Measurements from ENCODE around the gene ITPKA. TPM values are rescaled to one million over a fixed set of nuclear protein-coding genes. Genes with fewer than 3 reads are reported as not detected.

Gene ITPKA
- total RNA-seq, 1 donor from 2014 or later, result 6.0 TPM

- intact Hi-C loops (cut with micrococcal nuclease), result no loop called here
- no peak for ATAC-seq
Measured at GRCh38 chr15:41504751-41505492, 11.2 kb downstream of the ITPKA start.

DNA sequence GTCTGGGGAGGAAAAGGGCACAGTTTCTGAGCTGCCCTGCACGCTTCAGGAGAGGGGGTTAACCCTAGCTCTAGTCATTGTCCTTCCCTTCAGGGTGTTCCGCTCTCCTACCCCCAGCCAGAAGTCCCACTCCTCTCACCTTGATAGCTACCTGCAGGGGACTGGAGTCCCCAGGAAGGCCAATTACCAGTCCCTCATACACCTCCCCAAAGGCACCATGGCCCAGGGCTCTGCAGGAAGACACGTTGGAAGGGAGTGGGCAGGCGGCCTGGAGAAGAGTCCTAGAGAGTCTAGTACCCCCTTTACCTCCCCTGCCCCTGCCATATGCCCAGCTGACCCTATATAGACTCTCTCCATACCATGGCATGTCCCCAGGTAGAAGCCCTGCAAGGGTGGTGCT lies 12.1 kb downstream of the ITPKA start:
- DNase-seq (no peak), ATAC-seq (no peak)
- intact Hi-C loops (cut with micrococcal nuclease), result no loop called here

More at GRCh38 chr15:41504751-41505492, 11.2 kb downstream of the ITPKA start:
- DNase-seq, result no peak

DNA sequence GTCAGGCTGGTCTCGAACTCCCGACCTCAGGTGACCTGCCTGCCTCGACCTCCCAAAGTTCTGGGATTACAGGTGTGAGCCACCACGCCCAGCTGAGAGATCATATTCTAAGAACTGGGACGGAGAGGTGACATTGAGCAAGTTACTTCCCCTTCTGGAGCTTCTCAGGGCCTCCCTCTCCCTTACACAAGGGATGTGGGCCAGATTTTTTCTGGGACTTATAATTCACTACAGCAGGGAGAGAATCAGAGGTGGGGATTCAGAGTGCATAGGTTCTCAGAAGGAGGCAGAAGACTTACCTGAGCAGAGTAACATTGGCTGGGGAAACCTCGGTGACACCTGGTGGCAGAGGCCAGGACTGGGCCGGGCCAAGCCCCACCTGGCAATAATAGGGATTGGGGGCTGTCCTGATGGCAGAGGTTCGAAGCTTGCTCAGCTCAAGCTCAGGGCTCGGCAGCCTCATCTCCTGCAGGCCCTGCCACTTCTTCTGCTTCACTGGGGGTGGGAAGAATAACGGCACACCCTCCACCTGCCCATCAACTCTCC lies 13.2 kb downstream of the ITPKA start:
- intact Hi-C loops (cut with micrococcal nuclease), result no loop called here
- ATAC-seq (no peak), DNase-seq (no peak)

DNA sequence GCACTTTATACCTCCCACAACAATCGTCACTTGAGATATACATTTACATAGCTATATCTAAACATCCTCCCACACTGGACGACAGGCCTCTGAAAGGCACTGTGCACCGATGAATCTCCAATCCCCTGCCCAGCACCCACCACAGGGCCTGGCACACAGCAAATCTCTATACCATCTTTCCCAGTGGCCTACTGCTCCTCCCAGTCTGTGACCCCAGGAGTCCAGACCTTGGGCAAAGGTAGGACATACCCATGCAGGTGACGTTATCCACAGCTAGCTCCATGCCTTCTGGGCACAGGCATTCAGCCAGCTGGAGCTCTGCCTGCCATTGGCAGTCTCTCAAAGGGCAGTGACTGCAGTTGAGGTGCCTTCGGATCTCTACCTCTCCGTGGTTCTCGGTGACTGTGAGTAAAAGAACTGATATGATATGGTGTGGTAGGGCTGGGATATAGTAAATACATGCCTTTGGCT lies 14.2 kb downstream of the ITPKA start:
- ATAC-seq (peak; percentile 75), DNase-seq (peak; percentile 68)
- intact Hi-C loops (cut with micrococcal nuclease), result no loop called here

GRCh38 chr15:41510728-41511127 lies 17.1 kb downstream of the ITPKA start:
- intact Hi-C loops (cut with micrococcal nuclease), result no loop called here
- ATAC-seq (no peak), DNase-seq (no peak)

- ATAC-seq (no peak), DNase-seq (no peak)
- intact Hi-C loops (cut with micrococcal nuclease), result no loop called here
Measured at GRCh38 chr15:41511331-41511898, 17.7 kb downstream of the ITPKA start.

- ATAC-seq (no peak), DNase-seq (no peak)
- intact Hi-C loops (cut with micrococcal nuclease), result no loop called here
Measured at GRCh38 chr15:41511899-41512369, 18.3 kb downstream of the ITPKA start.

DNA sequence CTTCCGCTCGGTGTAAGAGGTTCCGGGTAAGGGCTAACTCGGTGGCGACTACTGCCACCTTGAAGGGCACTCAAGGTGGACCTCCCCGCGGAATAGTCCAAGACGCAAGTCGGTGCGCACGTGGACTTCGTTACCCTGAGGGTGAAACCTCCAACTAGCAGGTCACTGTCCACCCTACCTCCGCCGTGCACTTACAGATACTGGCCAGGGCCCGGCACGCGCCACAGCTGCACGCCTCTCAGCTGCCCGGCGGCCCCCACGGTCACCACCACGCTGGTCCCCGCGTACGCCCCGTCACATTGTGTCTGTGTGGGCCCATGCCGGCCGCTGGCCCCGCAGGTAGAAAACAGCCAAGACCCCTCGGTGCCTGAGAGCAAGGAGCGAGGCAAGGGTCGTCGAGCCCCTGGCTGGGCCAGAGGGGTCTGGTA lies 18.9 kb downstream of the ITPKA start:
- intact Hi-C loops (cut with micrococcal nuclease), result no loop called here
- ATAC-seq (peak; percentile 11), DNase-seq (no peak)

- DNase-seq (peak; percentile 50), ATAC-seq (peak; percentile 46)
- intact Hi-C loops (cut with micrococcal nuclease), result no loop called here
Measured at GRCh38 chr15:41512940-41513505, 19.3 kb downstream of the ITPKA start.

DNA sequence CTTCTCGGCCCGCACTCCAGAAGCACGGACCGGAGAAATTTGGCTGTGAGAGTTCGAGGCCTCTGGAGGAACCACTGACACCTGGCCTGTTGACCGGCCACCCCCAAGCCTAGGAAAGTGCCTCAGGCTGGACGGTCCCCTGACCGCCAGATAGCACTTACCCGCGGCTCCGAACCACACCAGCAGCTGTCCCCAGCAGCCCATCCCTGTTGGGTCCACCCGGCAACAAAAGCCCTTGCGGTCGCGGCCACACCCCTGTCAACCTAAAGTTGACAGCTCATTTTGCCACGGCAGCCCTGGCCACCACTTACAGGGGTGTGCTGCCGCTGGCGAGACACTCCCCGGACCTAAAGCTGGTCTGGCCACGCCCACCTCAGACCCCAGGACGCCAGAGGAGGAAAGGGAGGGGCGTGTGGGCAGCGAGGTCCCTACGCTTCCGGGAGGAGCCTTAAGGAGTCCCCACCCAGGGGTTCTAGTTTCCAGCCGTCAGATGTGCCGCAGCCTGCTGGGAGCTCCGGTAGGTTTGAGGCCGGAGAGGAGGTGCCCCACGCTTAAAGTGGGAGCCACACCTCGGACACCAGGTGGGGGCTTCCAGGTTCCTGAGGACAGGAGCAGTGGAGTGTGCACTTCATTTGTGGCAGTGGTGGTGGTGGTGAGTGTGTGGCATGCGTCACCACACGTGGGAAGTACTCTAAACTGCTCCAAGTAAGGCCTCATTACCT lies 20.0 kb downstream of the ITPKA start, which contains the start of gene LTK:
Gene LTK (minus strand): TSS at position 322 of the 722 bp plus-strand sequence. CDS start 118 bp downstream, at position 204.
- intact Hi-C loops (cut with micrococcal nuclease), result no loop called here
- ATAC-seq (peak; percentile 47), DNase-seq (peak; percentile 48)

- no peak for DNase-seq
- intact Hi-C loops (cut with micrococcal nuclease), result no loop called here
- no peak for ATAC-seq
Measured at GRCh38 chr15:41517895-41518449, 24.3 kb downstream of the ITPKA start.

DNA sequence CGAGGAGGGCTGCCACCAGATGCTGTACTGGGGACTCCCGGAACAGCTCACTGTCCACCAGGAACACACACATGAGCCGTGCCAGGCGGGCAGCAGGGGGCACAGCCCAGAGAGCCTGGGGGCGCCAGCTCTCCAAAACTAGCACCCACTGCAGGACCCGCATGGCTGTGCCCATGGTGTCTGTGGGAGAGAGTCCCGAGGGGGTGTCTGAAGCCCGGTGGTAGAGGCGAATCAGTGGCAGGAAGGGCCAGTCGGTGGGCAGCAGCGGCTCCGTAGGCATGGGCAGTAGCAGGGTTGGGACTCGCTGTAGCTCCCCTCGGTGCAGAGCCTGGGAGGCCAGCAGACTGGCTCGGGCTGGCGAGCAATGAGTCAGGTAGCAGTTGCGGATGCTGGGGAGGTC lies 27.0 kb downstream of the ITPKA start:
- intact Hi-C loops (cut with micrococcal nuclease), result no loop called here
- no peak for DNase-seq
- ATAC-seq, result no peak

GRCh38 chr15:41521614-41522013 lies 27.9 kb downstream of the ITPKA start:
- ATAC-seq, result no peak
- DNase-seq, result no peak
- intact Hi-C loops (cut with micrococcal nuclease), result no loop called here

- DNase-seq (no peak), ATAC-seq (no peak)
- intact Hi-C loops (cut with micrococcal nuclease), result no loop called here
Measured at GRCh38 chr15:41523097-41523496, 29.4 kb downstream of the ITPKA start.

DNA sequence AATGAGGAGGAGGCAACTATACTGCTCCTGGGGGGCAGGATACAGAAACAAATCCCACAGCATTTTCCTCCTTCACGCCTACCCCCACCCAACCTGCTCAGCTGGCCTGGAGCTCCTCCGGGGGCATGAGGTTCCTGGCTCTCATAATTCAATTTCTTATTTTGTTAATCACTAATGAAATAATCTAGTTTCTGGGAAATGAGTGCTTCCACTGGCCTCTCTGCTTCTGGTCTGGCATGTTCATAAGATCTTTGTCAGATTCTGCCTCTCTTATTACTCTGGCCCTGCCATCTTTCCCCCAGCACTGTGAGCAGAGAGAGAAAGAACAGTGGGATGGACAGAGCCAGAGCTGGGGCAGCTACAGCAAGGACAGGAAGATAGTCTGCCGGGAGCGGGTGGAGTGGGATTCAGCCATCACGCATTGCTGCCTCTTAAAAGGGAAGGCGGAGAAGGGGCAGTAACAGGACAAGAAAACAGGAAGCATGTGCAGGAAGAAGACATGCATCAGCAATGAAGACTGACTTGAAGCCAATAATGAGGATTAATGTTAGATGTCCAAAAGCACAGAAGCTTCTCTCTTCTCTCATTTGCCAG lies 36.8 kb downstream of the ITPKA start:
- ATAC-seq (no peak), DNase-seq (no peak)
- intact Hi-C loops (cut with micrococcal nuclease), result no loop called here

DNA sequence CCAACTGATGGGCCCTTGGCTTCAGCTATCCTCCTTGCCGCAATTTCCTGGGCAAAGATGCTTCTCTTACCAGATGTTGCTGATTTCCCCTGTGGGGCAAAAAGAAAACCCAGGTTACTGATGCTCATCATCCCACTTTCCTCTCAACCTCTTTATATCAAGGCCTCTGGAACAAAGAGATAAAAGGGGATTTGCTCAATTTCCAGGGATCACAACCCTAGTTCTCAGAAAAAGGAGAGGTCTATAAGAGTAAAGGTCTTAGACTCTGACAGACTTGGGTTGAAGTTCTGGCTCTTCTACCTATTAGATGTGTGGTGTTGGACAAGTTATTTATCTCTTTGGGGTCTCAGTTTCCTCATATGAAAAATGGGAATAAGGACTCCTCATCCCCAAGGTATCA lies 41.9 kb downstream of the ITPKA start:
- intact Hi-C loops (cut with micrococcal nuclease), result no loop called here
- ATAC-seq, result no peak
- DNase-seq, result no peak

- ATAC-seq, result no peak
- no peak for DNase-seq
- intact Hi-C loops (cut with micrococcal nuclease), result no loop called here
Measured at GRCh38 chr15:41536866-41537265, 43.2 kb downstream of the ITPKA start.

- intact Hi-C loops (cut with micrococcal nuclease), result no loop called here
- DNase-seq (no peak), ATAC-seq (peak; percentile 34)
Measured at GRCh38 chr15:41543521-41543870, 49.8 kb downstream of the ITPKA start.

GRCh38 chr15:41544650-41545015 lies 51.0 kb downstream of the ITPKA start:
- ATAC-seq, result peak; percentile 28
- peak; percentile 54 for DNase-seq
- intact Hi-C loops (cut with micrococcal nuclease), result no loop called here

Measured in left ventricle myocardium superior (tissue), 1 donor.